H1 (cell line): Measurements from ENCODE around the gene CSHL1. TPM values are rescaled to one million over a fixed set of nuclear protein-coding genes. Genes with fewer than 3 reads are reported as not detected.

ENCODE experiments used
- CTCF ChIA-PET: fragments of 300-600 bp; sonication (Branson Sonifier 250); formaldehyde crosslinking; loops from one replicate; lab custom pipeline; 2021; ENCODE audit not compliant: partially characterized antibody; lab: Charles Lee
- POLR2A ChIA-PET: fragments of 300-600 bp; sonication (Branson Sonifier 250); formaldehyde crosslinking; loops from one replicate; lab custom pipeline; 2021; ENCODE audit warnings: inconsistent platforms; ENCODE audit not compliant: partially characterized antibody; lab: Charles Lee
- DNase-seq, 2 experiments: peaks; one replicate each; pipeline versions ENCODE4 v3.0.0 to v3.0.0-alpha.2; 2010 to 2022; ENCODE audit warnings: low spot score in 2 of 2, low read depth in 1 of 2, mixed read lengths in 1 of 2
- FAIRE-seq: peaks from 2 replicates; lab custom pipeline; 2011; peaks lifted over from hg19 to GRCh38; lab: Jason Lieb, UNC
- H2AFZ ChIP-seq: 2 replicates; pipeline ENCODE4 v1.8.1; 2012; ENCODE audit warnings: low read length, inconsistent platforms
- H2AK5ac ChIP-seq: 2 replicates; pipeline ENCODE4 v1.6.1; 2013; ENCODE audit warnings: low read depth, low read length
- H2BK120ac ChIP-seq: replicated peaks from 2 replicates; pipeline ENCODE3; 2013; ENCODE audit warnings: low read depth, low read length, inconsistent platforms
- H2BK12ac ChIP-seq: 2 replicates; pipeline ENCODE4 v1.6.1; 2013; ENCODE audit warnings: low read depth, low read length
- H2BK15ac ChIP-seq: 2 replicates; pipeline ENCODE4 v1.6.1; 2013; ENCODE audit warnings: low read length
- H2BK20ac ChIP-seq: 2 replicates; pipeline ENCODE4 v1.6.1; 2013; ENCODE audit warnings: low read length
- H2BK5ac ChIP-seq: 2 replicates; pipeline ENCODE4 v1.6.1; 2013; ENCODE audit warnings: low read depth, low read length
- H3K14ac ChIP-seq: 2 replicates; pipeline ENCODE4 v1.6.1; 2013; ENCODE audit warnings: inconsistent platforms; ENCODE audit not compliant: insufficient read length
- H3K18ac ChIP-seq: 2 replicates; pipeline ENCODE4 v1.6.1; 2013; ENCODE audit warnings: low read length; ENCODE audit errors: extremely low read depth
- H3K23ac ChIP-seq: 2 replicates; pipeline ENCODE4 v1.6.1; 2013; ENCODE audit warnings: inconsistent platforms; ENCODE audit not compliant: insufficient read length
- H3K23me2 ChIP-seq: 2 replicates; pipeline ENCODE4 v1.6.1; 2013; ENCODE audit warnings: low read depth, low read length
- H3K27ac ChIP-seq: 2 replicates; pipeline ENCODE4 v1.6.1; 2011; ENCODE audit warnings: low read depth, low read length, inconsistent platforms
- H3K27me3 ChIP-seq, 4 experiments: replicated peaks in 1 of 4; 1 replicate in 1 of 4; 2 replicates in 3 of 4; pipeline versions ENCODE4 v1.6.1 to v1.8.1; 2011 to 2013; ENCODE audit warnings: low read length in 3 of 4, mild to moderate bottlenecking in 3 of 4, inconsistent platforms in 2 of 4, mixed read lengths in 2 of 4, moderate library complexity in 1 of 4; ENCODE audit not compliant: control insufficient read depth in 3 of 4, insufficient read depth in 3 of 4; ENCODE audit errors: extremely low read depth in 1 of 4
- H3K36me3 ChIP-seq, 4 experiments: 2 replicates each; pipeline versions ENCODE4 v1.6.1 to v1.8.1; 2011 to 2013; ENCODE audit warnings: mild to moderate bottlenecking in 4 of 4, low read length in 3 of 4, moderate library complexity in 2 of 4, control low read depth in 1 of 4, inconsistent platforms in 1 of 4; ENCODE audit not compliant: insufficient read depth in 4 of 4, control insufficient read depth in 2 of 4
- H3K4ac ChIP-seq: replicated peaks from 2 replicates; pipeline ENCODE3; 2013; ENCODE audit warnings: low read length, low read depth, mixed read lengths, inconsistent platforms; ENCODE audit not compliant: insufficient read length
- H3K4me1 ChIP-seq, 4 experiments: replicated peaks in 1 of 4; 1 replicate in 1 of 4; 2 replicates in 3 of 4; pipeline versions ENCODE4 v1.6.1 to v1.8.1; 2011 to 2013; ENCODE audit warnings: low read length in 3 of 4, inconsistent platforms in 2 of 4, mixed read lengths in 1 of 4; ENCODE audit not compliant: insufficient read depth in 4 of 4, control insufficient read depth in 3 of 4
- H3K4me2 ChIP-seq, 2 experiments: 2 replicates each; pipeline versions ENCODE4 v1.6.1 to v1.8.1; 2011 to 2013; ENCODE audit warnings: low read depth in 2 of 2, low read length in 2 of 2, control low read depth in 1 of 2, inconsistent platforms in 1 of 2, mild to moderate bottlenecking in 1 of 2; ENCODE audit not compliant: insufficient read depth in 1 of 2
- H3K4me3 ChIP-seq, 4 experiments: fragments of 200-600, 300-600 bp in 1 of 4; sonication (generic), shearing (Covaris generic), sonication (Bioruptor Twin) in 1 of 4; 2 replicates each; pipeline versions ENCODE4 v1.5.1 to v1.8.1; 2011 to 2016; ENCODE audit warnings: low read length in 4 of 4, low read depth in 3 of 4, control low read depth in 2 of 4, inconsistent platforms in 2 of 4, mild to moderate bottlenecking in 2 of 4, mixed read lengths in 1 of 4, moderate library complexity in 1 of 4; ENCODE audit not compliant: insufficient read depth in 2 of 4; ENCODE audit errors: extremely low read depth in 1 of 4
- H3K56ac ChIP-seq: replicated peaks from 2 replicates; pipeline ENCODE3; 2013; ENCODE audit warnings: low read depth, mild to moderate bottlenecking, mixed read lengths, low read length, inconsistent platforms; ENCODE audit not compliant: insufficient read length
- H3K79me1 ChIP-seq: 2 replicates; pipeline ENCODE4 v1.6.1; 2013; ENCODE audit warnings: low read depth, low read length, control low read depth
- H3K79me2 ChIP-seq, 2 experiments: 2 replicates each; pipeline versions ENCODE4 v1.6.1 to v1.8.1; 2012 to 2013; ENCODE audit warnings: low read length in 2 of 2, mild to moderate bottlenecking in 2 of 2, inconsistent platforms in 1 of 2; ENCODE audit not compliant: insufficient read depth in 2 of 2, control insufficient read depth in 1 of 2
- H3K9ac ChIP-seq, 4 experiments: replicated peaks in 1 of 4; 1 replicate in 1 of 4; 2 replicates in 3 of 4; pipeline versions ENCODE4 v1.6.1 to v1.8.1; 2011 to 2013; ENCODE audit warnings: low read depth in 3 of 4, low read length in 3 of 4, control low read depth in 2 of 4, mild to moderate bottlenecking in 2 of 4, moderate library complexity in 2 of 4, inconsistent platforms in 1 of 4; ENCODE audit errors: extremely low read depth in 1 of 4
- H3K9me3 ChIP-seq, 2 experiments: 2 replicates each; pipeline versions ENCODE4 v1.6.1 to v1.8.1; 2012 to 2013; ENCODE audit warnings: mild to moderate bottlenecking in 2 of 2, moderate library complexity in 2 of 2, control low read depth in 1 of 2, inconsistent platforms in 1 of 2, low read depth in 1 of 2, low read length in 1 of 2, mixed read lengths in 1 of 2; ENCODE audit not compliant: insufficient read depth in 2 of 2
- H4K20me1 ChIP-seq, 2 experiments: replicated peaks in 1 of 2; 2 replicates each; pipeline versions ENCODE3 to v1.8.1; 2011 to 2013; ENCODE audit warnings: inconsistent platforms in 2 of 2, low read length in 2 of 2, mild to moderate bottlenecking in 1 of 2; ENCODE audit not compliant: insufficient read depth in 2 of 2, control insufficient read depth in 1 of 2
- H4K5ac ChIP-seq: 2 replicates; pipeline ENCODE4 v1.6.1; 2013; ENCODE audit warnings: low read length, low read depth, mixed read lengths, inconsistent platforms; ENCODE audit not compliant: insufficient read length
- H4K8ac ChIP-seq: 2 replicates; pipeline ENCODE4 v1.8.0; 2013; ENCODE audit warnings: mild to moderate bottlenecking, moderate library complexity, low read length, inconsistent platforms; ENCODE audit not compliant: insufficient read depth; ENCODE audit errors: extremely low read depth
- H4K91ac ChIP-seq: replicated peaks from 2 replicates; pipeline ENCODE3; 2013; ENCODE audit warnings: low read length, mixed read lengths, inconsistent platforms; ENCODE audit not compliant: insufficient read length
- ASH2L ChIP-seq: fragments of 200-600, 300-600 bp; sonication (generic); IDR thresholded peaks from one replicate; pipeline ENCODE4 v1.7.1; 2017; ENCODE audit warnings: low read length
- BRCA1 ChIP-seq: IDR thresholded peaks from 2 replicates; pipeline ENCODE4 v1.6.1; 2012; ENCODE audit warnings: low read depth, low read length, improper control_type of control experiment
- CHD2 ChIP-seq: IDR thresholded peaks from 2 replicates; pipeline ENCODE4 v1.6.1; 2012; ENCODE audit warnings: low read length, improper control_type of control experiment
- CTBP2 ChIP-seq: IDR thresholded peaks from 2 replicates; pipeline ENCODE4 v1.7.0; 2011; ENCODE audit warnings: borderline replicate concordance, mild to moderate bottlenecking, moderate library complexity, mixed read lengths, low read length; ENCODE audit not compliant: insufficient read depth, insufficient read length
- FOSL1 ChIP-seq: IDR thresholded peaks from 2 replicates; pipeline ENCODE4 v1.6.1; 2011; ENCODE audit warnings: mild to moderate bottlenecking, low read depth, low read length, moderate library complexity; ENCODE audit not compliant: insufficient read depth
- KDM1A ChIP-seq: fragments of 200-600, 300-600 bp; sonication (generic); IDR thresholded peaks from 2 replicates; pipeline ENCODE4 v1.7.1; 2016; ENCODE audit warnings: mild to moderate bottlenecking, low read length, borderline replicate concordance
- MAX ChIP-seq: IDR thresholded peaks from 2 replicates; pipeline ENCODE4 v1.6.1; 2012; ENCODE audit warnings: inconsistent platforms
- SAP30 ChIP-seq: fragments of 300-600 bp; sonication (generic); IDR thresholded peaks from 2 replicates; pipeline ENCODE4 v1.7.1; 2012; ENCODE audit warnings: low read length, moderate library complexity, mild to moderate bottlenecking, inconsistent platforms; ENCODE audit not compliant: insufficient read depth, insufficient replicate concordance
- SIRT6 ChIP-seq: IDR thresholded peaks from one replicate; pipeline ENCODE4 v1.7.1; 2012; ENCODE audit warnings: low read length, inconsistent platforms
- TAF7 ChIP-seq: optimal IDR thresholded peaks from 2 replicates; pipeline ENCODE3; 2011; ENCODE audit warnings: low read depth, mild to moderate bottlenecking, inconsistent platforms, low read length, moderate library complexity, borderline replicate concordance
- TBP ChIP-seq: IDR thresholded peaks from 2 replicates; pipeline ENCODE4 v1.6.1; 2011; ENCODE audit warnings: low read depth, low read length, improper control_type of control experiment
- TCF12 ChIP-seq: IDR thresholded peaks from 2 replicates; pipeline ENCODE4 v1.6.1; 2011; ENCODE audit warnings: low read depth, mild to moderate bottlenecking, low read length
- WGBS, 2 experiments: shearing (Covaris generic) in 1 of 2; methylation state at CpG; one replicate each; pipeline versions ENCODE4 v1.1.6 to v1.1.7; 2013 to 2015; ENCODE audit warnings: low lambda C conversion rate in 2 of 2, mixed read lengths in 2 of 2, inconsistent platforms in 1 of 2, low coverage in 1 of 2, missing lambda C conversion rate in 1 of 2; ENCODE audit not compliant: insufficient replicate concordance in 2 of 2, insufficient coverage in 1 of 2, insufficient read length in 1 of 2; ENCODE audit errors: extremely low coverage in 1 of 2, missing lambda C conversion rate in 1 of 2; 5-methylcytosine and 5-hydroxymethylcytosine counted together
- polyA plus RNA-seq, 7 experiments: library from polyadenylated mRNA; depleted of rRNA in 3 of 7; stranded (reverse) in 5 of 7; unstranded in 2 of 7; fragments of >200 nt in 5 of 7; fragments of 200-250 nt in 2 of 7; gene quantifications; 1 replicate in 5 of 7; 2 replicates in 1 of 7; 4 replicates in 1 of 7; pipeline versions ENCODE4 v1.2.1 to v1.2.3, GENCODE V29; 2011 to 2013; ENCODE audit warnings: missing spikeins in 2 of 7, mixed read lengths in 2 of 7
- total RNA-seq: library from RNA; stranded (reverse); fragmentation: NEBNext Ultra II Directional; extraction: Animal tissue kit (Norgen Biotek cat#: 25700); gene quantifications from 2 replicates; pipeline ENCODE4 v1.2.1, GENCODE V29; 2021

Gene CSHL1
- total and polyA plus RNA-seq, 2 of the 8 experiments (the other 6 are each of a cell fraction or from before 2014, with no cell fraction given) = not detected

- FAIRE-seq = no peak
- H3K23me2 ChIP-seq = no peaks in the 10 kb centered on the region
- H3K79me1 ChIP-seq = no peaks in the 10 kb centered on the region
- H2BK120ac ChIP-seq = no peak overlapping the region
- H2BK12ac ChIP-seq = no peak overlapping the region
- H2BK5ac ChIP-seq = no peak overlapping the region
- H3K4ac ChIP-seq = no peak overlapping the region
- no peak overlapping the region for H3K18ac ChIP-seq
- no peak overlapping the region for H2BK20ac ChIP-seq
- no peaks in the 10 kb centered on the region for H3K27me3 ChIP-seq
- CTCF ChIA-PET = interaction anchor here (1.3 to 3.8 kb wide), 17 partner anchors 9 to 60 kb away, joined by 5 to 135 read pairs (median 20); partner anchors contain the start of genes CD79B, CSHL1 and GH1
- no peak overlapping the region for H4K91ac ChIP-seq
- no peak overlapping the region for H3K4me3 ChIP-seq
- no peak overlapping the region for H4K8ac ChIP-seq
- no peaks in the 10 kb centered on the region for H3K79me2 ChIP-seq
- no peaks in the 10 kb centered on the region for H4K20me1 ChIP-seq
- no peak overlapping the region for H3K27ac ChIP-seq
- H4K5ac ChIP-seq = no peak overlapping the region
- no peak overlapping the region for H2AFZ ChIP-seq
- H3K4me1 ChIP-seq = peaks cover 0 to 8% (median 1%) of the 10 kb centered on the region in 4 experiments; a peak in 3 of 7 replicates
- WGBS, 2 experiments = 95% methylated on average over 14 of the region's 18 CpGs; no CpG with 5 or more reads in 1 of the 2 experiments
- no peak overlapping the region for H2AK5ac ChIP-seq
- no peak overlapping the region for H3K4me2 ChIP-seq
- H3K36me3 ChIP-seq = peaks cover 0 to under 1% (median 0%) of the 10 kb centered on the region in 4 experiments; a peak in 1 of 8 replicates
- no peaks in the 10 kb centered on the region for H3K9me3 ChIP-seq
- TF ChIP-seq MAX (no peak), TAF7 (no peak), CHD2 (no peak), FOSL1 (no peak), CTBP2 (no peak), TCF12 (no peak), SIRT6 (no peak), KDM1A (no peak), ASH2L (no peak), BRCA1 (no peak), SAP30 (no peak), TBP (no peak)
- TF ChIP-seq, all 59 proteins: peak for 0
- H3K14ac ChIP-seq = no peak overlapping the region
- no peak overlapping the region for H2BK15ac ChIP-seq
- POLR2A ChIA-PET = interaction anchor here (0.9 to 2.0 kb wide), 3 partner anchors 8 to 18 kb away, joined by 3 to 9 read pairs (median 3); no protein-coding TSS in a partner anchor
- no peak overlapping the region for H3K9ac ChIP-seq
- no peak overlapping the region for H3K23ac ChIP-seq
- H3K56ac ChIP-seq = no peak overlapping the region
- DNase-seq = no peak
Observed at GRCh38 chr17:63947711-63948330, 36.8 kb upstream of the CSHL1 start.
